K562 (cell line): ENCODE measurements around the gene PTPRG. TPM values are rescaled to one million over a fixed set of nuclear protein-coding genes. Genes with fewer than 3 reads are reported as not detected.
A peak's percentile ranks its signal among the peaks of the same experiment; 100 is the strongest.

ENCODE experiments used
- ATAC-seq: fragments of 200-7000 bp; cut with Tn5 transposase; 3 replicates; pipeline ENCODE4 v1.9.1; 2020; ENCODE audit warnings: moderate library complexity
- BruUV-seq: library from RNA; stranded (reverse); fragments of 400-500 nt; replicated peaks from 2 replicates; lab custom pipeline; 2021; lab: Mats Ljungman, UMichigan
- CTCF ChIA-PET: fragments of 300-600 bp; formaldehyde crosslinking; extraction: SDS; loops from one replicate; lab custom pipeline; 2021; ENCODE audit warnings: low intra/inter-chr PET ratio; lab: Yijun Ruan, JAX
- POLR2A ChIA-PET: fragments of 300-600, 350-650 bp; sonication (Branson Sonifier 250); formaldehyde crosslinking; extraction: SDS; loops from one replicate; lab custom pipeline; 2021; ENCODE audit warnings: antibody characterized with exemption, inconsistent platforms; lab: Yijun Ruan, JAX
- DNase-seq, 4 experiments: peaks; one replicate each; pipeline versions ENCODE4 v3.0.0 to v3.0.0-alpha.2; 2011 to 2018; ENCODE audit warnings: low spot score in 3 of 4, mixed read lengths in 3 of 4; ENCODE audit errors: extremely low read depth in 1 of 4
- FAIRE-seq: peaks from 2 replicates; lab custom pipeline; 2011; peaks lifted over from hg19 to GRCh38; lab: Jason Lieb, UNC
- H2AFZ ChIP-seq: 2 replicates; pipeline ENCODE4 v1.6.0; 2011; ENCODE audit warnings: low read depth, low read length, control low read depth, inconsistent platforms
- H3K27ac ChIP-seq: fragments of 200-600 bp; 3 replicates; pipeline ENCODE4 v1.8.0; 2011; ENCODE audit warnings: low read depth, mild to moderate bottlenecking, control low read depth, inconsistent platforms, low read length, moderate library complexity, mixed read lengths; ENCODE audit errors: extremely low read depth
- H3K27me3 ChIP-seq, 2 experiments: fragments of 300-600 bp in 1 of 2; 2 replicates in 1 of 2; 3 replicates in 1 of 2; pipeline versions ENCODE4 v1.6.0 to v1.8.0; 2011; ENCODE audit warnings: inconsistent platforms in 2 of 2, low read length in 2 of 2, mild to moderate bottlenecking in 1 of 2, mixed read lengths in 1 of 2, moderate library complexity in 1 of 2; ENCODE audit not compliant: control insufficient read depth in 2 of 2, insufficient read depth in 2 of 2
- H3K36me3 ChIP-seq: fragments of 300-600 bp; 3 replicates; pipeline ENCODE4 v1.8.0; 2011; ENCODE audit warnings: mild to moderate bottlenecking, low read length, inconsistent platforms; ENCODE audit not compliant: control insufficient read depth, insufficient read depth
- H3K4me1 ChIP-seq, 2 experiments: fragments of 200-600 bp in 1 of 2; replicated peaks in 1 of 2; 2 replicates in 1 of 2; 3 replicates in 1 of 2; pipeline versions ENCODE4 v1.5.1 to v1.8.0; 2011; ENCODE audit warnings: inconsistent platforms in 2 of 2, low read length in 2 of 2, mild to moderate bottlenecking in 1 of 2, mixed read lengths in 1 of 2, moderate library complexity in 1 of 2; ENCODE audit not compliant: control insufficient read depth in 2 of 2, insufficient read depth in 2 of 2
- H3K4me2 ChIP-seq: 2 replicates; pipeline ENCODE4 v1.6.1; 2011; ENCODE audit warnings: low read length, control low read depth, inconsistent platforms, mixed read lengths; ENCODE audit not compliant: insufficient read depth
- H3K4me3 ChIP-seq: fragments of 200-600 bp; sonication (generic), shearing (Covaris generic); 2 replicates; pipeline ENCODE4 v1.5.1; 2016; ENCODE audit warnings: control low read depth, inconsistent platforms
- H3K79me2 ChIP-seq: fragments of 200-600 bp; 3 replicates; pipeline ENCODE4 v1.8.0; 2011; ENCODE audit warnings: low read length, inconsistent platforms; ENCODE audit not compliant: control insufficient read depth, insufficient read depth
- H3K9ac ChIP-seq, 2 experiments: 2 replicates each; pipeline versions ENCODE4 v1.6.0 to v1.6.1; 2011; ENCODE audit warnings: low read depth in 2 of 2, low read length in 2 of 2, control low read depth in 1 of 2, inconsistent platforms in 1 of 2, mild to moderate bottlenecking in 1 of 2, mixed read lengths in 1 of 2; ENCODE audit not compliant: insufficient read depth in 1 of 2
- H3K9me1 ChIP-seq: one replicate; pipeline ENCODE4 v1.6.0; 2011; ENCODE audit warnings: inconsistent platforms, mild to moderate bottlenecking, low read length, moderate library complexity; ENCODE audit not compliant: control insufficient read depth, insufficient read depth
- H3K9me3 ChIP-seq: replicated peaks from 2 replicates; pipeline ENCODE4 v1.5.1; 2011; ENCODE audit warnings: low read depth, low read length, inconsistent platforms; ENCODE audit not compliant: control insufficient read depth, insufficient read depth
- H4K20me1 ChIP-seq: replicated peaks from 2 replicates; pipeline ENCODE4 v1.6.1; 2011; ENCODE audit warnings: low read length, inconsistent platforms, mixed read lengths; ENCODE audit not compliant: control insufficient read depth, insufficient read depth
- ASH1L ChIP-seq: fragments of 450-650 bp; IDR thresholded peaks from 2 replicates; pipeline ENCODE4 v1.6.1; 2018; ENCODE audit warnings: borderline replicate concordance, mild to moderate bottlenecking, low read depth; ENCODE audit not compliant: partially characterized antibody
- BCOR ChIP-seq: fragments of 450-650 bp; IDR thresholded peaks from 2 replicates; pipeline ENCODE4 v1.6.1; 2016
- KDM4B ChIP-seq, 2 experiments: fragments of 450-650 bp in 1 of 2; sonication (generic) in 1 of 2; IDR thresholded peaks; 2 replicates each; pipeline ENCODE4 v1.6.1; 2016 to 2017; ENCODE audit warnings: borderline replicate concordance in 2 of 2, antibody characterized with exemption in 1 of 2, low read depth in 1 of 2, mild to moderate bottlenecking in 1 of 2
- WGBS: fragments of 100-300 bp; shearing (Covaris generic); methylation state at CpG from one replicate; pipeline ENCODE4 v1.1.6; 2016; ENCODE audit warnings: low coverage, mixed read lengths; ENCODE audit not compliant: insufficient coverage; ENCODE audit errors: missing lambda C conversion rate; 5-methylcytosine and 5-hydroxymethylcytosine counted together
- in situ Hi-C: fragments of 300-500 bp; cut with MboI; formaldehyde crosslinking; loops from 4 replicates; pipeline ENCODE4 v1.15.0; 2018; ENCODE audit warnings: inconsistent platforms, mixed read lengths
- intact Hi-C: fragments of 100-400 bp; cut with micrococcal nuclease; formaldehyde crosslinking; loops from 2 replicates; pipeline ENCODE4 v1.14.2; 2022
- polyA plus RNA-seq, 8 experiments: library from polyadenylated mRNA; depleted of rRNA in 4 of 8; stranded (reverse) in 5 of 8; unstranded in 3 of 8; fragments of >200 nt; fragmentation: Nextera tagmentation in 2 of 8; fragmentation: Illumina TruSeq in 1 of 8; extraction: Ambion mirVana in 2 of 8; extraction: Trizol in 1 of 8; gene quantifications; 2 replicates each; pipeline versions ENCODE4 v1.2.1 to v1.2.3, GENCODE V29; 2011 to 2014; ENCODE audit warnings: inconsistent platforms in 1 of 8, missing spikeins in 1 of 8
- total RNA-seq, 7 experiments: library from RNA; depleted of rRNA in 6 of 7; stranded (reverse); fragments of >200 nt in 6 of 7; fragmentation: Illumina TruSeq in 2 of 7; extraction: Trizol in 2 of 7; gene quantifications; 2 replicates each; pipeline versions ENCODE4 v1.2.1 to v1.2.3, GENCODE V29; 2011 to 2021; ENCODE audit warnings: low replicate concordance in 1 of 7
- TF ChIP-seq, protein P1 (sequence below), 3 experiments: fragments of 200-800 bp in 1 of 3; fragments of 250-450 bp in 1 of 3; fragments of 450-650 bp in 1 of 3; sonication (Bioruptor Pico) in 1 of 3; sonication (Bioruptor generic) in 1 of 3; formaldehyde crosslinking in 1 of 3; IDR thresholded peaks; 2 replicates each; pipeline versions ENCODE4 v1.6.1 to v1.8.0; 2016 to 2022; ENCODE audit warnings: mild to moderate bottlenecking in 2 of 3, missing genetic modification characterization in 2 of 3, missing compliant biosample characterization in 1 of 3, moderate library complexity in 1 of 3
- TF ChIP-seq, protein P2 (sequence below): fragments of 200-600 bp; sonication (generic); IDR thresholded peaks from one replicate; pipeline ENCODE4 v1.6.1; 2012; ENCODE audit warnings: mild to moderate bottlenecking, low read depth, low read length, inconsistent platforms

PTPRG gene
- total and polyA plus RNA-seq, 9 of the 15 experiments (the other 6 are each of a cell fraction or from before 2014, with no cell fraction given), result 0.16 TPM; not detected in 8

DNA sequence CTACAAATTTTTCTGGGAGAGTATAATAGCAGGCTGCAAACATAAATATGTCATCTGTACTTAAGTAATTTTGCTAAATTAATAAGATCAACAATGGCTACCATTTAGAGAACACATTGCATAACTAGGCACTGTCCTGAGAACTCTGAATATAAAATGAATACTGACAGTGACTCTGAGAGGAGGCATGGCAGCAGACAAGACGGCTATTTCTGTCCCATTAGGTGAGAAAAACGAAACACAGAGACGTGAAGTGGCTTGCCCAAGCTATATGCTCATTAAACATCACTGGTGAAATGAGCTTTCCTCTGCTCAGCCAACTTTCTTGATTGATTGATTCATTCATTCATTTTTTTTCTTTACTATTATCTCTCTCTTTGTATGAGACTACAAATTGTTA lies 384.3 kb downstream of the PTPRG start:
- H3K9me1 ChIP-seq, result no peaks in the 10 kb centered on the region
- DNase-seq (no peak), FAIRE-seq (no peak), ATAC-seq (no peak)
- ChIA-PET POLR2A (no interaction called here), CTCF (no interaction called here)
- no peak overlapping the region for H3K27ac ChIP-seq
- H3K4me3 ChIP-seq, result no peak overlapping the region
- intact Hi-C loops (no loop called here), in situ Hi-C loops (no loop called here)
- no peaks in the 10 kb centered on the region for H4K20me1 ChIP-seq
- no peak overlapping the region for H3K9ac ChIP-seq
- H2AFZ ChIP-seq, result no peak overlapping the region
- no peak overlapping the region for H3K4me2 ChIP-seq
- no peaks in the 10 kb centered on the region for H3K36me3 ChIP-seq
- no peaks in the 10 kb centered on the region for H3K79me2 ChIP-seq
- H3K27me3 ChIP-seq, result no peaks in the 10 kb centered on the region
- H3K9me3 ChIP-seq, result no peaks in the 10 kb centered on the region
- no peaks in the 10 kb centered on the region for H3K4me1 ChIP-seq
- no TSS peak for BruUV-seq
- WGBS, result 0% methylated on average over 3 of the region's 3 CpGs
- TF ChIP-seq ASH1L (no peak), KDM4B (IDR thresholded peaks at IDR 0.05; ENCODE audit: borderline replicate concordance in 2 of 2, low read depth in 1 of 2) (no peak), BCOR (no peak)
- TF ChIP-seq, protein P1, sequence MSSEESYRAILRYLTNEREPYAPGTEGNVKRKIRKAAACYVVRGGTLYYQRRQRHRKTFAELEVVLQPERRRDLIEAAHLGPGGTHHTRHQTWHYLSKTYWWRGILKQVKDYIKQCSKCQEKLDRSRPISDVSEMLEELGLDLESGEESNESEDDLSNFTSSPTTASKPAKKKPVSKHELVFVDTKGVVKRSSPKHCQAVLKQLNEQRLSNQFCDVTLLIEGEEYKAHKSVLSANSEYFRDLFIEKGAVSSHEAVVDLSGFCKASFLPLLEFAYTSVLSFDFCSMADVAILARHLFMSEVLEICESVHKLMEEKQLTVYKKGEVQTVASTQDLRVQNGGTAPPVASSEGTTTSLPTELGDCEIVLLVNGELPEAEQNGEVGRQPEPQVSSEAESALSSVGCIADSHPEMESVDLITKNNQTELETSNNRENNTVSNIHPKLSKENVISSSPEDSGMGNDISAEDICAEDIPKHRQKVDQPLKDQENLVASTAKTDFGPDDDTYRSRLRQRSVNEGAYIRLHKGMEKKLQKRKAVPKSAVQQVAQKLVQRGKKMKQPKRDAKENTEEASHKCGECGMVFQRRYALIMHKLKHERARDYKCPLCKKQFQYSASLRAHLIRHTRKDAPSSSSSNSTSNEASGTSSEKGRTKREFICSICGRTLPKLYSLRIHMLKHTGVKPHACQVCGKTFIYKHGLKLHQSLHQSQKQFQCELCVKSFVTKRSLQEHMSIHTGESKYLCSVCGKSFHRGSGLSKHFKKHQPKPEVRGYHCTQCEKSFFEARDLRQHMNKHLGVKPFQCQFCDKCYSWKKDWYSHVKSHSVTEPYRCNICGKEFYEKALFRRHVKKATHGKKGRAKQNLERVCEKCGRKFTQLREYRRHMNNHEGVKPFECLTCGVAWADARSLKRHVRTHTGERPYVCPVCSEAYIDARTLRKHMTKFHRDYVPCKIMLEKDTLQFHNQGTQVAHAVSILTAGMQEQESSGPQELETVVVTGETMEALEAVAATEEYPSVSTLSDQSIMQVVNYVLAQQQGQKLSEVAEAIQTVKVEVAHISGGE (CRISPR knock-in tag; IDR thresholded peaks at IDR 0.05), result 0 out of 6 replicates have a peak, but pooled peaks of 1 of the 3 experiments have one; percentile 27
- TF ChIP-seq, protein P2, sequence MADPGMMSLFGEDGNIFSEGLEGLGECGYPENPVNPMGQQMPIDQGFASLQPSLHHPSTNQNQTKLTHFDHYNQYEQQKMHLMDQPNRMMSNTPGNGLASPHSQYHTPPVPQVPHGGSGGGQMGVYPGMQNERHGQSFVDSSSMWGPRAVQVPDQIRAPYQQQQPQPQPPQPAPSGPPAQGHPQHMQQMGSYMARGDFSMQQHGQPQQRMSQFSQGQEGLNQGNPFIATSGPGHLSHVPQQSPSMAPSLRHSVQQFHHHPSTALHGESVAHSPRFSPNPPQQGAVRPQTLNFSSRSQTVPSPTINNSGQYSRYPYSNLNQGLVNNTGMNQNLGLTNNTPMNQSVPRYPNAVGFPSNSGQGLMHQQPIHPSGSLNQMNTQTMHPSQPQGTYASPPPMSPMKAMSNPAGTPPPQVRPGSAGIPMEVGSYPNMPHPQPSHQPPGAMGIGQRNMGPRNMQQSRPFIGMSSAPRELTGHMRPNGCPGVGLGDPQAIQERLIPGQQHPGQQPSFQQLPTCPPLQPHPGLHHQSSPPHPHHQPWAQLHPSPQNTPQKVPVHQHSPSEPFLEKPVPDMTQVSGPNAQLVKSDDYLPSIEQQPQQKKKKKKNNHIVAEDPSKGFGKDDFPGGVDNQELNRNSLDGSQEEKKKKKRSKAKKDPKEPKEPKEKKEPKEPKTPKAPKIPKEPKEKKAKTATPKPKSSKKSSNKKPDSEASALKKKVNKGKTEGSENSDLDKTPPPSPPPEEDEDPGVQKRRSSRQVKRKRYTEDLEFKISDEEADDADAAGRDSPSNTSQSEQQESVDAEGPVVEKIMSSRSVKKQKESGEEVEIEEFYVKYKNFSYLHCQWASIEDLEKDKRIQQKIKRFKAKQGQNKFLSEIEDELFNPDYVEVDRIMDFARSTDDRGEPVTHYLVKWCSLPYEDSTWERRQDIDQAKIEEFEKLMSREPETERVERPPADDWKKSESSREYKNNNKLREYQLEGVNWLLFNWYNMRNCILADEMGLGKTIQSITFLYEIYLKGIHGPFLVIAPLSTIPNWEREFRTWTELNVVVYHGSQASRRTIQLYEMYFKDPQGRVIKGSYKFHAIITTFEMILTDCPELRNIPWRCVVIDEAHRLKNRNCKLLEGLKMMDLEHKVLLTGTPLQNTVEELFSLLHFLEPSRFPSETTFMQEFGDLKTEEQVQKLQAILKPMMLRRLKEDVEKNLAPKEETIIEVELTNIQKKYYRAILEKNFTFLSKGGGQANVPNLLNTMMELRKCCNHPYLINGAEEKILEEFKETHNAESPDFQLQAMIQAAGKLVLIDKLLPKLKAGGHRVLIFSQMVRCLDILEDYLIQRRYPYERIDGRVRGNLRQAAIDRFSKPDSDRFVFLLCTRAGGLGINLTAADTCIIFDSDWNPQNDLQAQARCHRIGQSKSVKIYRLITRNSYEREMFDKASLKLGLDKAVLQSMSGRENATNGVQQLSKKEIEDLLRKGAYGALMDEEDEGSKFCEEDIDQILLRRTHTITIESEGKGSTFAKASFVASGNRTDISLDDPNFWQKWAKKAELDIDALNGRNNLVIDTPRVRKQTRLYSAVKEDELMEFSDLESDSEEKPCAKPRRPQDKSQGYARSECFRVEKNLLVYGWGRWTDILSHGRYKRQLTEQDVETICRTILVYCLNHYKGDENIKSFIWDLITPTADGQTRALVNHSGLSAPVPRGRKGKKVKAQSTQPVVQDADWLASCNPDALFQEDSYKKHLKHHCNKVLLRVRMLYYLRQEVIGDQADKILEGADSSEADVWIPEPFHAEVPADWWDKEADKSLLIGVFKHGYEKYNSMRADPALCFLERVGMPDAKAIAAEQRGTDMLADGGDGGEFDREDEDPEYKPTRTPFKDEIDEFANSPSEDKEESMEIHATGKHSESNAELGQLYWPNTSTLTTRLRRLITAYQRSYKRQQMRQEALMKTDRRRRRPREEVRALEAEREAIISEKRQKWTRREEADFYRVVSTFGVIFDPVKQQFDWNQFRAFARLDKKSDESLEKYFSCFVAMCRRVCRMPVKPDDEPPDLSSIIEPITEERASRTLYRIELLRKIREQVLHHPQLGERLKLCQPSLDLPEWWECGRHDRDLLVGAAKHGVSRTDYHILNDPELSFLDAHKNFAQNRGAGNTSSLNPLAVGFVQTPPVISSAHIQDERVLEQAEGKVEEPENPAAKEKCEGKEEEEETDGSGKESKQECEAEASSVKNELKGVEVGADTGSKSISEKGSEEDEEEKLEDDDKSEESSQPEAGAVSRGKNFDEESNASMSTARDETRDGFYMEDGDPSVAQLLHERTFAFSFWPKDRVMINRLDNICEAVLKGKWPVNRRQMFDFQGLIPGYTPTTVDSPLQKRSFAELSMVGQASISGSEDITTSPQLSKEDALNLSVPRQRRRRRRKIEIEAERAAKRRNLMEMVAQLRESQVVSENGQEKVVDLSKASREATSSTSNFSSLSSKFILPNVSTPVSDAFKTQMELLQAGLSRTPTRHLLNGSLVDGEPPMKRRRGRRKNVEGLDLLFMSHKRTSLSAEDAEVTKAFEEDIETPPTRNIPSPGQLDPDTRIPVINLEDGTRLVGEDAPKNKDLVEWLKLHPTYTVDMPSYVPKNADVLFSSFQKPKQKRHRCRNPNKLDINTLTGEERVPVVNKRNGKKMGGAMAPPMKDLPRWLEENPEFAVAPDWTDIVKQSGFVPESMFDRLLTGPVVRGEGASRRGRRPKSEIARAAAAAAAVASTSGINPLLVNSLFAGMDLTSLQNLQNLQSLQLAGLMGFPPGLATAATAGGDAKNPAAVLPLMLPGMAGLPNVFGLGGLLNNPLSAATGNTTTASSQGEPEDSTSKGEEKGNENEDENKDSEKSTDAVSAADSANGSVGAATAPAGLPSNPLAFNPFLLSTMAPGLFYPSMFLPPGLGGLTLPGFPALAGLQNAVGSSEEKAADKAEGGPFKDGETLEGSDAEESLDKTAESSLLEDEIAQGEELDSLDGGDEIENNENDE, result no peak
